Dedifferentiated amniotic fluid mesenchymal stem cell (primary cell): ENCODE results near the gene MYO9B.

ENCODE experiments used
- DNase-seq: peaks from one replicate; pipeline ENCODE4 v3.0.0-alpha.2; 2016; ENCODE audit errors: extremely low spot score

Gene MYO9B

GRCh38 chr19:17240826-17241399 lies 165.3 kb downstream of the MYO9B start:
- no peak for DNase-seq

GRCh38 chr19:17242431-17243208 lies 167.0 kb downstream of the MYO9B start:
- DNase-seq: no peak

GRCh38 chr19:17243211-17243829 lies 167.7 kb downstream of the MYO9B start:
- no peak for DNase-seq

GRCh38 chr19:17243830-17244617 lies 168.4 kb downstream of the MYO9B start:
- DNase-seq: no peak

- no peak for DNase-seq
Observed at GRCh38 chr19:17244618-17245534, 169.3 kb downstream of the MYO9B start.

DNA sequence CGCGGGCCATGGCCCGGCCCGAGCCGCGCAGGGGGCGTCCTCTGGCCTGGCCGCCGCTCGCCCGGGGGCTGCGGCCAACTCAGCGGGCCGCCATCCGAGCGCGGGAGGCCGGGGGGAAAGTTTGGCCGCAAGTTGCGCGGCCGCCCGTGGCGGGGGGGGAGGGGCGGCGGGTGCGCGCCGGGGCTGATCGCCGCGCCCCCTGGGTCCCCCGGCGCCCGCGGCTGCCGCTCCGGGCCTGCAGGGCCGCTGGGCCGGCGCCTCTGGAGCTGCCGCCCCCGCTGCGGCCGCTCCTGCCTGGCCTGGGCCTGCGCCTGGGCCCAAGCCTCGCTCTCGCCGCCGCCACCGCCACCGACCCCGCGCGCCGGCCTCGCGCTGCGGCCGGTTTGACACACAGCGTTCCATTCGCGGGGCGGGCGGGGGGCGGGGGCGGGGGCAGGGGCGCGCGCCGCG lies 170.0 kb downstream of the MYO9B start, which contains the start of gene NR2F6:
Gene NR2F6, minus strand, starts transcription at position 385 of the 450 bp plus-strand sequence. CDS start 699 bp downstream, outside the sequence.
- no peak for DNase-seq

DNA sequence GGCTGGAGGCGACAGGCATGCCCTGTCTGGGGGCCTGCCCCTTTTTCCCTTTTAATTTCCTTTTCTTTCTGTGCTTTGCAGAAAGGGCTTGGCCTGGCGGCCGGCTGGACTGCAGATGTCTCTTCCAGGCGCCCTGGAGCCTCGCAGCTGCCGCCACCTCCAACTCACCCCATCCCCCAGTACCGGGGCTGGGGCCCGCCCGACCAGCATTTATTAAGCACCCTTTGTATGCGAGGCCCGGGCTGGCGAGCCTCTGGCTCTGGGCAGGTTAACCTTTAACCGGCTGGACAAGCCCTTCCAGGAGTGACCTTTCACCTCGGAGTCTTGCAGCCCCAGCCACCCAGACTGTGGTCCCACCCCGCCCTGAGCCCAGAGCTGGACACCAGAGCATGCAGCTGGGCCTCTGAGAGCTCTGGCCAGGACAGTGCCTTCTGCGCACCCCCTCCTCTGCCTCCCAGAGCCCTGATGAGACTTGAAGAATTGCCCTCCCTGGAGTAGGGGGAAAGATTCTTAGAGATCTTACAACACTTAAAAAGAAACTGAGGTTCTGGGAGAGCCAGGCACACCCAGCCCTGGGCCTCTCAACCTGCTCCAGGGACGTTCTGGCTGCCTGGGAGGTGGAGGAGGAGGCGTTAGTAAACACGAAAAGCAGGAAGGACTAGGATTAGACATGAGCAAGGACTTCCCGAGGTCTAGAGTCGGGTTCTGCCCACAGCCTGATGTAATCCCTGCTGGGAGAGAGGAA lies 171.3 kb downstream of the MYO9B start:
- DNase-seq: no peak

DNA sequence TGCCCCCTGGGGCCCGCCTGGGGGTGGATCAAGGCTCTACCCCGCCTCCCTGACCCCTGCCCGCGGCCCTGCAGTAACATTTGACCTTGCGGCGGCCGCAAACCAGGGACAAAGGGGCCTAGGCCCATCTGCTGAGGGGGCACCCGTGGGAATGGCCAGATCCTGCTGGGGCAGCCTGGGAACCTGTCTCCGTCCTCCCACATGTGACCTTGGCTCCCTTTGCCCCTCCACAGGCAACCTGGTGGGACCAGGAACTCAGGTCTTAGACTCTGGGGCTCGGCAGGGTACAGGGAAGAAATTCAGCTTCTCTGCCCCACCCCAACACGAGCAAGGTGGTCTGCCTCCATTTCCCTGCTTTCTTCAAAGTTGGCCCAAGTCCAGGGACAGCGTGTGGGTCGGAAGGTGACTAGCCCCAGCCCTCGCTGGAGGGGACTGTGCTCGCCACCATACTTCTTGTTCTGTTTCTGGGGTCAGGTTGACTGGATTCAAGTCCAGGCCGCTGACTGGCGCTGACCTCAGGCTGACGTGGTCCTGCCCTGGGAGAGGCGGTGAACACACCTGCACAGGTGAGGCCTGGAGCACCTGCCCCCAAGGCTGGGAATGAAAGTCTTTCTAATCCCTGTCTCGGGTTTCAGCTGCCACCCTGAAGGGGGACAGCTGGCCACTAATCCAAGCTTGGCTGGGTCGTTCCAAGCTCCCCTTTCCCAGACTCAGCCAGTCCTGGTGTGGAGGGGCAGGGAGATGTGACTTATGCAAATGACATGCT lies 172.6 kb downstream of the MYO9B start:
- no peak for DNase-seq

DNA sequence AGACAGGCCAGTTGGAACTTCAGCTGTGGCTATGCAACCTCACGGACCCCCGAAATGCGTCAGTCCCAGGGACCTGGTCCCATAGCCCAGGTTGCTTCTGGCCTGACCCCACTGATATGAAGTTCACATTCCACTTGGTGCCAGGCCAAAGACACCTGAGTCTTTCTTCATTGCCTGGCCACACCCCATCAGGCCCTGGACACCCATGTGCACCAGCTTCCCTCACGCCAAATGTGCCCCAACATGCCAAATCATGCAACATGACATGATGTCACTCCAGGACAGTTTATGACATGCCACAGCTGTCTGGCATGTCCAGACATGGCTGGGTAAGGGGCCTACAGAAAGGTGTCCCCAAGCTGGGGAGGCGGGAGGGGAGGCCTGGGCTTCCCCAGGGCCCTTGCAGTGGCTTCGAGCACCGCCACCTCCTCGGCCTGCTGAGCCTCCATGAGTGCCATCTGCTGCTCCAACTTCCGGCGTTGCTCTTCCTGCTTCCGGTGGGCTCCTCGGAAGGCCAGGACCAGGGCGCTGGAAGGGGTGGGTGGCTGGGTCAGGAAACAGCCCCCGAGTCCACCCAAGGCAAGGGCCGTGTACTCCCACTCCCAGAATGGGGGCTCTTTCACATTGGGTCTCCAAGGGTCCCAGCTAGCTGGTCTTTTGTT lies 174.4 kb downstream of the MYO9B start:
- DNase-seq: no peak

DNA sequence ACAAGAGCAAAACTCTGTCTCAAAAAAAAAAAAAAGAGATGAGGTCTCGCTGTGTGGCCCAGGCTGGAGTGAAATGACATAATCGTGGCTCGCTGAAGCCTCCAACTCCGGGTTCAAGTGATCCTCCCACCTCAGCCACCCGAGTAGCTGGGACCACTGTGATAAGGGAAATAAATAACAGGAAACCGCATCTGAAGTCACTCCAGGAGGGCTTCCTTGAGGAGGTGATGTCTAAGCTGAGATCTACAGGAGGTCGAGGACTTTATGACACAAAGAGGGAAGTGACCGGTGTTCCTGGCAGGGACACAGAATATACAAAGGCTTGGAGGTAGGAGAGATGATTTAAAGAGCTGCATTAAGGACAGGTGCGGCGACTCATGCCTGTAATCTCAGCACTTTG lies 179.1 kb downstream of the MYO9B start:
- no peak for DNase-seq

- DNase-seq: no peak
Observed at GRCh38 chr19:17255150-17255621, 179.6 kb downstream of the MYO9B start.

GRCh38 chr19:17256130-17256529 lies 180.6 kb downstream of the MYO9B start:
- no peak for DNase-seq

DNA sequence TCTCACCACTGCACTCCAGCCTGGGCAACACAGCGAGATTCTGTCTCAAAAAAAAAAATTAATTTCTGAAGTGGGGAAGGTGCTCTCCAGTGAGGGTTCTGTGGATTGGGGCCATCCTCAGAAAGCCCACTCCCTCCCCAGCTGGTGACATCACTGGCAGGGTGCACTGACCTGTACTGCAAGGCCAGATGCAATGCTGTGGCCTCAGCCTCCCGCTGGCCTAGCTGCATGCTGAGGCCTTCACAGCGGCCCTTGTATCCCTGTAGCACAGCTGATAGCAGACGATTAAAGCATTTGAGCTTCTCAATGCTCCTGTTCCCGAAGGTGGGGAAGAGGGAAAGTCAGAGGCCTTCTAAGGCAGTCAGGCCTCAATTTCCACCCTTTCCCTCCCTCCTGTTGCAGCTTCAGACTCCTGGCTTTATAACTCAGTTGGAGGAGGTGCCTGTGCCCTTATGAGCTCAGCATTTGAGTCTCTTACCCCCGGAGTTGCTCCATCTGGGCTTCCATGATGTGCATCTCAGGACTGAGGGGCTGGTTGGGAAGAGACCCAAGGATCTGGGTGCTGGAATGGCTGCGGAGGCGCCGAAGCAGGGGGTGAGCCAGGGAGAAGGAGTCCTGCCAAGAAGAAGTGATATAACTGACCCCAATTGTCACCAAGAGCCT lies 183.7 kb downstream of the MYO9B start:
- no peak for DNase-seq

DNA sequence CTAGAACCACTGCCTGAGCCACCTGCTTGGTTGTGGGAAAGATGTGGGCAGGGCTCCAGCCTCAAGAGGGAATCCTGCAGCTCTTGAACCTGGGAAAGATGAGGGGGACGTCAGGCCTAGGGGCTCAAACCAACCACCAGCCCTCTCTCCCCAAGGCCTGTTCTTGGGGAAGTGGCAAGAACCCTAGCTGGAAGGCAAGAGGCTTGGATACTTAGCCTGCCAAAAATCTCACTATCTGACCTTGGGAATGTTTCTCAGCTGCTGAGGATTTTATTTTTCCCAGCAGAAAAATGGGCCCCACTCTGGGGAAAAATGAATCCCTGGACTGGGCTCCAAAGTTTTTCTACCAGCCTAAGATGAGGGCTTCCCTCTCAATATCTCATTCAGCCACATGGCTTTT lies 184.4 kb downstream of the MYO9B start:
- DNase-seq: no peak

DNA sequence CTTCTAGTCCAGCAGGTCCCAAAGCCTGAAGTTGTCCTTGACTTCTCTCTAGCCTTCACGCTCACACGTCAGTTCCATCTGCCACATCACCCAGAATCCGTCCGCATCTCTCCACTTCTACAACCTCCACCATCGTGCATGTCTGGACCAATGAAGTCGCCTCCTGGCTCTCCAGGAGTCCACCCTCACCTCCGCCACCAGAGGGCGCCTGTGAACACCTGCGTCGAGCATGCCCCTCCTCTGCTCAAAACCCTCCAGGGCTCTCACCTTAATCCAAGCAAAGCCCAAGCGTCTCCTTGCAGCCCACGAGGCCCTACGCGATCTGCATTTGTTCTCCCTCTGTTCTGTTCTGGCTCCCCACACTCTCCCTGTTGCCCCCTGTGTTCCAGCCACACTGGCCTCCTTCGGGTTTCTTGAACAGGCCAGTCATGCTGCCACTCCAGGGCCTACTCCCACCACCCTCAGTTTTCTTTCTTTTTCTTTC lies 185.3 kb downstream of the MYO9B start:
- DNase-seq: no peak

DNA sequence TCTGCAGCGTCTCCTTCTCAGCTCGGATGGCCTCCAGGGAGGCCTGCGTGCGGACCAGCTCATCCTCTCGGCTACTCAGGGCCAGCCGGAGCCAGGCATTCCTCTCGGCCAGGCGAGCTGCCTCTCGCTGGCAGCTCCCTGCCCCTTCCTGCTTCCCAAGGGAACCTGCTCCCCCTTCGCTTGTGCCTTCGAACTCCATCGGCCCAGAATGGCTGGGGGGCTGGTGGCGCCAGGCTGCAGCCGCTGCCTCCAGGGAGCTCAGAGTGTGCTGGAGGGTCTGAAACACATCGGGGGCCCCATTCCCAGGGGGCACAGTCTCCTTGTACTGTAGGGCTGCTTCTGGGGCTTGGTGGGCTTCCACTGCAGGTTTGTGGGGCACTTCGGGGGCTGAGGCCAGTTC lies 187.0 kb downstream of the MYO9B start:
- DNase-seq: no peak
